Right lobe of liver (tissue), 6 donors: ENCODE measurements around the gene DUSP1. TPM values are rescaled to one million over a fixed set of nuclear protein-coding genes. Genes with fewer than 3 reads are reported as not detected.

ENCODE experiments used
- ATAC-seq, 4 donors: fragments of 200-7000 bp; cut with Tn5 transposase; one replicate each; pipeline ENCODE4 v1.9.1; 2020; ENCODE audit warnings: mild to moderate bottlenecking in 4 of 4, moderate library complexity in 4 of 4
- DNase-seq, 3 donors: peaks; one replicate each; pipeline ENCODE4 v3.0.0-alpha.2; 2020
- H3K27ac ChIP-seq, 3 donors: fragments of 200-600 bp; one replicate each; pipeline ENCODE4 v1.8.0; 2022
- H3K27me3 ChIP-seq, 2 donors: fragments of 200-600 bp; one replicate each; pipeline ENCODE4 v1.8.0; 2022
- H3K36me3 ChIP-seq, 4 donors: fragments of 200-600 bp; sonication (generic) in 1 of 4; one replicate each; pipeline versions ENCODE4 v1.5.1 to v1.8.0; 2017 to 2022; ENCODE audit warnings: control low read depth in 1 of 4
- H3K4me1 ChIP-seq, 4 donors: fragments of 200-600 bp; sonication (generic) in 1 of 4; one replicate each; pipeline versions ENCODE4 v1.5.1 to v1.8.0; 2017 to 2022; ENCODE audit warnings: control low read depth in 1 of 4
- H3K4me3 ChIP-seq, 3 donors: fragments of 200-600 bp; one replicate each; pipeline ENCODE4 v1.8.0; 2022
- H3K9me3 ChIP-seq, 4 donors: fragments of 200-600 bp; sonication (generic) in 1 of 4; one replicate each; pipeline versions ENCODE4 v1.5.1 to v1.8.0; 2017 to 2022; ENCODE audit warnings: control low read depth in 1 of 4
- CTCF ChIP-seq, 4 donors: fragments of 200-600 bp in 3 of 4; fragments of 450-650 bp in 1 of 4; IDR thresholded peaks; one replicate each; pipeline versions ENCODE4 v1.5.1 to v1.8.0; 2016 to 2022; ENCODE audit warnings: antibody characterized with exemption in 4 of 4, mild to moderate bottlenecking in 2 of 4
- POLR2A ChIP-seq: fragments of 450-650 bp; IDR thresholded peaks from one replicate; pipeline ENCODE4 v1.6.1; 2017; ENCODE audit warnings: antibody characterized with exemption, mild to moderate bottlenecking
- WGBS: methylation state at CpG from one replicate; pipeline ENCODE4 v1.1.6; 2018; ENCODE audit warnings: low coverage, low lambda C conversion rate; ENCODE audit not compliant: insufficient coverage; ENCODE audit errors: missing lambda C conversion rate; 5-methylcytosine and 5-hydroxymethylcytosine counted together
- intact Hi-C, 2 donors: fragments of 100-400 bp; cut with DNase I; formaldehyde crosslinking; loops; one replicate each; pipeline versions ENCODE4 v1.11.2 to v1.14.1; 2022
- total RNA-seq, 6 experiments: library from RNA; depleted of rRNA in 2 of 6; stranded (reverse); fragments of >200 nt in 2 of 6; fragmentation: NEBNext Ultra II Directional in 3 of 6; extraction: Animal tissue kit (Norgen Biotek cat#: 25700) in 3 of 6; gene quantifications; one replicate each; pipeline versions ENCODE4 v1.1.0 to v1.2.4, GENCODE V29; 2016 to 2023
- donor health status: DM: no; HTN: yes; CAD: no.
- donor health status: DM: no; HTN: no; CAD: no.
- donor health status: DM: no; HTN: no; CAD: no.
- donor health status: DM: no; HTN: yes; CAD: no.
- donor health status: DM: no; HTN: yes; CAD: no.

Gene DUSP1
- total RNA-seq, 6 experiments from 2014 or later, result 106 to 407 (median 232) TPM

- Histone ChIP-seq H3K36me3 (peaks cover 9 to 34% (median 25%) of the 10 kb centered on the region in 4 donors), H3K4me3 (peak overlapping the region; percentile 76 to 94 (median 87)), H3K27ac (peak overlapping the region; percentile 99 to 100 (median 99)), H3K9me3 (no peaks in the 10 kb centered on the region), H3K27me3 (no peaks in the 10 kb centered on the region), H3K4me1 (peaks cover 0 to 69% (median 21%) of the 10 kb centered on the region in 4 donors)
- no peak for ATAC-seq
- TF ChIP-seq POLR2A, result no peak
- no peak for TF ChIP-seq CTCF (IDR thresholded peaks at IDR 0.05)
- 2% methylated on average over 13 of the region's 21 CpGs for WGBS
- DNase-seq, result peak in 2 of 3 donors; percentile 69 to 73
- intact Hi-C loops, result loop anchor here (5.0 kb wide), 1 partner anchor 52 kb away; no protein-coding TSS in a partner anchor
Measured at GRCh38 chr5:172769616-172770373, 1.2 kb downstream of the DUSP1 start.

GRCh38 chr5:172769342-172769615, 1.7 kb downstream of the DUSP1 start:
- DNase-seq (no peak), ATAC-seq (no peak)
- Histone ChIP-seq H3K27me3 (no peaks in the 10 kb centered on the region), H3K27ac (peak overlapping the region; percentile 99 to 100 (median 99)), H3K9me3 (no peaks in the 10 kb centered on the region), H3K4me3 (peak overlapping the region; percentile 76 to 94 (median 87)), H3K4me1 (peaks cover 0 to 68% (median 18%) of the 10 kb centered on the region in 4 donors), H3K36me3 (peaks cover 9 to 34% (median 25%) of the 10 kb centered on the region in 4 donors)
- intact Hi-C loops, result loop anchor here (5.0 kb wide), 1 partner anchor 52 kb away; no protein-coding TSS in a partner anchor
- TF ChIP-seq CTCF (IDR thresholded peaks at IDR 0.05), result no peak
- peak; percentile 11 for TF ChIP-seq POLR2A
- WGBS, result 20% methylated on average over 2 of the region's 2 CpGs

GRCh38 chr5:172768573-172769341, 2.2 kb downstream of the DUSP1 start:
- peak; percentile 67 for TF ChIP-seq POLR2A
- TF ChIP-seq CTCF (IDR thresholded peaks at IDR 0.05), result no peak
- Histone ChIP-seq H3K9me3 (no peaks in the 10 kb centered on the region), H3K4me3 (peak overlapping the region; percentile 76 to 94 (median 87)), H3K4me1 (peaks cover 0 to 63% (median 16%) of the 10 kb centered on the region in 4 donors), H3K36me3 (peaks cover 9 to 34% (median 25%) of the 10 kb centered on the region in 4 donors), H3K27me3 (no peaks in the 10 kb centered on the region), H3K27ac (peak overlapping the region; percentile 99 to 100 (median 99))
- DNase-seq (peak in 2 of 3 donors; percentile 68 to 69), ATAC-seq (peak in 1 of 4 donors; percentile 0)
- intact Hi-C loops, result loop anchor here (5.0 kb wide), 1 partner anchor 51 kb away; no protein-coding TSS in a partner anchor
- 7% methylated on average over 16 of the region's 20 CpGs for WGBS

- TF ChIP-seq POLR2A (no peak), CTCF (IDR thresholded peaks at IDR 0.05) (no peak)
- 15% methylated on average over 5 of the region's 5 CpGs for WGBS
- no peaks in the 10 kb centered on the region for H3K9me3 ChIP-seq
- H3K36me3 ChIP-seq, result peaks cover 9 to 34% (median 25%) of the 10 kb centered on the region in 4 donors
- DNase-seq (no peak), ATAC-seq (no peak)
- H3K4me3 ChIP-seq, result peak overlapping the region; percentile 76 to 94 (median 87)
- intact Hi-C loops, result loop anchor here (5.0 kb wide), 1 partner anchor 51 kb away; no protein-coding TSS in a partner anchor
- H3K27ac ChIP-seq, result peak overlapping the region; percentile 99 to 100 (median 99)
- peaks cover 0 to 57% (median 13%) of the 10 kb centered on the region in 4 donors for H3K4me1 ChIP-seq
- no peaks in the 10 kb centered on the region for H3K27me3 ChIP-seq
Measured at GRCh38 chr5:172768098-172768572, 2.9 kb downstream of the DUSP1 start.
